HG02943 (cell line): ENCODE data around the gene MORN5.

Source experiments
- ATAC-seq: cut with Tn5 transposase; IDR thresholded peaks from one replicate; pipeline ENCODE4 v1.9.1; 2021; ENCODE audit warnings: mild to moderate bottlenecking, low read depth, moderate library complexity; ENCODE audit not compliant: unreplicated experiment

MORN5 gene

GRCh38 chr9:122212473-122213004 lies 52.8 kb downstream of the MORN5 start:
- no peak for ATAC-seq

GRCh38 chr9:122213102-122213588 lies 53.4 kb downstream of the MORN5 start:
- no peak for ATAC-seq

GRCh38 chr9:122213589-122214413 lies 54.1 kb downstream of the MORN5 start:
- ATAC-seq = peak; percentile 47

GRCh38 chr9:122214507-122214906 lies 54.8 kb downstream of the MORN5 start:
- ATAC-seq = no peak

- ATAC-seq = no peak
Observed at GRCh38 chr9:122215663-122216062, 56.0 kb downstream of the MORN5 start.

GRCh38 chr9:122216138-122216797 lies 56.6 kb downstream of the MORN5 start:
- no peak for ATAC-seq

- no peak for ATAC-seq
Observed at GRCh38 chr9:122216798-122217418, 57.2 kb downstream of the MORN5 start.

- ATAC-seq = no peak
Observed at GRCh38 chr9:122217640-122218039, 57.9 kb downstream of the MORN5 start.

- ATAC-seq = no peak
Observed at GRCh38 chr9:122218071-122218934, 58.6 kb downstream of the MORN5 start.

- no peak for ATAC-seq
Observed at GRCh38 chr9:122218935-122219855, 59.5 kb downstream of the MORN5 start.

GRCh38 chr9:122219856-122220672 lies 60.4 kb downstream of the MORN5 start:
- no peak for ATAC-seq

- ATAC-seq = no peak
Observed at GRCh38 chr9:122220673-122221182, 61.0 kb downstream of the MORN5 start.

- ATAC-seq = no peak
Observed at GRCh38 chr9:122221183-122221811, 61.6 kb downstream of the MORN5 start.

GRCh38 chr9:122222791-122223190 lies 63.1 kb downstream of the MORN5 start:
- ATAC-seq = no peak

- no peak for ATAC-seq
Observed at GRCh38 chr9:122223435-122223834, 63.7 kb downstream of the MORN5 start.

GRCh38 chr9:122225312-122226141 lies 65.8 kb downstream of the MORN5 start:
- ATAC-seq = no peak
